A549 (cell line): Measurements from ENCODE around the gene PCGF6. TPM values are rescaled to one million over a fixed set of nuclear protein-coding genes. Genes with fewer than 3 reads are reported as not detected.
"Not testable (repeated sequence)": the region's sequence is repeated elsewhere in the genome, so short reads cannot be mapped to it uniquely, and the experiment has no call there.

Source experiments
- ATAC-seq, 2 experiments: fragments of 200-7000 bp in 1 of 2; fragments of >200 bp in 1 of 2; cut with Nextera tagmentation in 1 of 2; cut with Tn5 transposase in 1 of 2; 3 replicates each; pipeline versions ENCODE4 v1.8.0 to v1.9.1; 2018 to 2020; ENCODE audit warnings: mild to moderate bottlenecking in 1 of 2, moderate library complexity in 1 of 2
- CTCF ChIA-PET: fragments of 300-600 bp; sonication (Branson Sonifier 250); formaldehyde crosslinking; extraction: SDS; loops from one replicate; lab custom pipeline; 2021; ENCODE audit warnings: antibody characterized with exemption, inconsistent platforms; lab: Yijun Ruan, JAX
- POLR2A ChIA-PET: fragments of 350-600 bp; formaldehyde crosslinking; extraction: SDS; loops from one replicate; lab custom pipeline; 2021; ENCODE audit warnings: antibody characterized with exemption, inconsistent platforms; lab: Yijun Ruan, JAX
- DNase-seq, 2 experiments: peaks; one replicate each; pipeline versions ENCODE4 v3.0.0 to v3.0.0-alpha.2; 2011 to 2016; ENCODE audit warnings: low read depth in 1 of 2, low spot score in 1 of 2
- FAIRE-seq: peaks from 2 replicates; lab custom pipeline; 2011; peaks lifted over from hg19 to GRCh38; lab: Jason Lieb, UNC
- H3K27ac ChIP-seq, 2 experiments: fragments of >200 bp; sonication (Bioruptor Twin); formaldehyde crosslinking; 3 replicates each; pipeline ENCODE4 v1.5.1; 2016 to 2017
- H3K4me1 ChIP-seq: fragments of >200 bp; sonication (Bioruptor Twin); formaldehyde crosslinking; 3 replicates; pipeline ENCODE4 v1.6.1; 2016
- H3K4me2 ChIP-seq: fragments of >200 bp; sonication (Bioruptor Twin); formaldehyde crosslinking; 3 replicates; pipeline ENCODE4 v1.6.1; 2016
- H3K4me3 ChIP-seq: fragments of >200 bp; sonication (Bioruptor Twin); formaldehyde crosslinking; 3 replicates; pipeline ENCODE4 v1.5.1; 2016
- H3K9me3 ChIP-seq: fragments of >200 bp; sonication (Bioruptor Twin); formaldehyde crosslinking; 3 replicates; pipeline ENCODE4 v1.6.1; 2016
- FOSL2 ChIP-seq, 2 experiments: fragments of 450-650 bp in 1 of 2; fragments of >200 bp in 1 of 2; sonication (Bioruptor Twin) in 1 of 2; formaldehyde crosslinking; IDR thresholded peaks; 2 replicates each; pipeline versions ENCODE4 v1.5.0 to v1.6.1; 2016 to 2020; ENCODE audit warnings: mild to moderate bottlenecking in 1 of 2, moderate library complexity in 1 of 2
- JUN ChIP-seq, 2 experiments: fragments of >200 bp; sonication (Bioruptor Twin); formaldehyde crosslinking; IDR thresholded peaks; 2 replicates in 1 of 2; 3 replicates in 1 of 2; pipeline ENCODE4 v1.6.1; 2016 to 2017
- KDM5A ChIP-seq: fragments of 200-600 bp; sonication (generic); IDR thresholded peaks from 2 replicates; pipeline ENCODE4 v1.6.1; 2016; ENCODE audit warnings: antibody characterized with exemption, mild to moderate bottlenecking
- MYC ChIP-seq: IDR thresholded peaks from 2 replicates; pipeline ENCODE4 v1.6.1; 2012; ENCODE audit warnings: mild to moderate bottlenecking, inconsistent platforms, low read length, improper control_type of control experiment, borderline replicate concordance
- PHF8 ChIP-seq: fragments of 200-600 bp; sonication (generic); IDR thresholded peaks from 2 replicates; pipeline ENCODE4 v1.6.1; 2016; ENCODE audit warnings: low read depth, mild to moderate bottlenecking, antibody characterized with exemption, moderate library complexity, borderline replicate concordance
- RAD21 ChIP-seq, 2 experiments: fragments of >200 bp in 1 of 2; sonication (Bioruptor Twin) in 1 of 2; formaldehyde crosslinking in 1 of 2; IDR thresholded peaks in 1 of 2; conservative IDR thresholded peaks in 1 of 2; 2 replicates in 1 of 2; 3 replicates in 1 of 2; pipeline ENCODE4 v1.6.1; 2012 to 2018; ENCODE audit warnings: inconsistent platforms in 1 of 2
- REST ChIP-seq: fragments of 200-600 bp; sonication (generic); IDR thresholded peaks from 2 replicates; pipeline ENCODE4 v1.6.1; 2016; ENCODE audit warnings: antibody characterized with exemption, mild to moderate bottlenecking, moderate library complexity
- SMC3 ChIP-seq: fragments of >200 bp; sonication (Bioruptor Twin); formaldehyde crosslinking; IDR thresholded peaks from 3 replicates; pipeline ENCODE4 v1.6.1; 2018; ENCODE audit warnings: inconsistent platforms
- ZC3H11A ChIP-seq: fragments of 450-650 bp; IDR thresholded peaks from 2 replicates; pipeline ENCODE4 v1.6.1; 2014; ENCODE audit warnings: antibody characterized with exemption, mild to moderate bottlenecking
- WGBS: methylation state at CpG from one replicate; pipeline ENCODE4 v1.1.6; 2017; ENCODE audit errors: missing lambda C conversion rate; 5-methylcytosine and 5-hydroxymethylcytosine counted together
- polyA plus RNA-seq, 4 experiments: library from polyadenylated mRNA; depleted of rRNA in 3 of 4; stranded (reverse); fragments of >200 nt; fragmentation: RNase III in 1 of 4; extraction: RNeasy Plus Mini Kit Qiagen cat#74134 plus additional on column Dnase treatment in 1 of 4; gene quantifications; 2 replicates in 3 of 4; 3 replicates in 1 of 4; pipeline ENCODE4 v1.2.3, GENCODE V29; 2011 to 2017

PCGF6 gene
- polyA plus RNA-seq, 2 of the 4 experiments (the other 2 are of a cell fraction): 11.3 to 17.6 TPM

- TF ChIP-seq REST (peak; percentile 40; the same call in 1 of the 2 replicates), JUN (IDR thresholded peaks at IDR 0.05) (peak; percentile 80 to 94; a peak in 4 of 5 replicates), MYC (0 out of 2 replicates have a peak, but pooled peaks have one; percentile 72), KDM5A (peak; percentile 44; the same call in 1 of the 2 replicates), RAD21 (conservative IDR thresholded peaks at IDR 0.05 in 1 of 2, IDR thresholded peaks at IDR 0.05 in 1 of 2) (no peak)
Observed at GRCh38 chr10:103367782-103368518, 17.0 kb upstream of the PCGF6 start, which contains the start of gene TAF5 (continued).

- no peak for TF ChIP-seq SMC3
- peak; percentile 52; the same call in 1 of the 2 replicates for TF ChIP-seq PHF8
- ATAC-seq (no peak; a peak in 1 of 6 replicates), FAIRE-seq (no peak), DNase-seq (peak in 1 of 2 experiments; percentile 16)
- H3K4me2 ChIP-seq: peak overlapping the region; percentile 84
- CTCF ChIA-PET: interaction anchor here (0.9 to 2.9 kb wide), 3 partner anchors 29 to 451 kb away, joined by 3 to 11 read pairs (median 4); partner anchors contain the start of genes ATP5MK and PDCD11
- peak overlapping the region; percentile 93 for H3K4me3 ChIP-seq
- no peaks in the 10 kb centered on the region for H3K9me3 ChIP-seq
- POLR2A ChIA-PET: interaction anchor here (0.7 to 1.7 kb wide), 7 partner anchors 9 to 213 kb away, joined by 3 to 8 read pairs (median 6); partner anchors contain the start of genes ATP5MK, INA, PCGF6 and PDCD11
- H3K4me1 ChIP-seq: peaks cover 9% of the 10 kb centered on the region; the same call in 2 of the 3 replicates
- H3K27ac ChIP-seq: peak overlapping the region; percentile 79 to 95
- 20% methylated on average over 10 of the region's 10 CpGs for WGBS
Observed at GRCh38 chr10:103367379-103367781, 16.4 kb upstream of the PCGF6 start.

GRCh38 chr10:103360791-103361190 is 9.9 kb upstream of the PCGF6 start:
- not testable (repeated sequence) for H3K4me3 ChIP-seq, H3K9me3 ChIP-seq, H3K4me1 ChIP-seq, H3K4me2 ChIP-seq, FAIRE-seq
- peak; percentile 15; the same call in 1 of the 2 replicates for TF ChIP-seq FOSL2 (IDR thresholded peaks at IDR 0.05)
- peak; percentile 75 for TF ChIP-seq FOSL2 (CRISPR knock-in tag; IDR thresholded peaks at IDR 0.05)
- DNase-seq (peak; percentile 68 to 79), ATAC-seq (peak; percentile 86 to 89)
- peak overlapping the region in 1 of 2 experiments; percentile 50; a peak in 3 of 6 replicates for H3K27ac ChIP-seq
- CTCF ChIA-PET: interaction anchor here (0.7 to 1.2 kb wide), 3 partner anchors 9 to 175 kb away, joined by 3 to 4 read pairs (median 3); no protein-coding TSS in a partner anchor
- WGBS: 33% methylated on average over 9 of the region's 9 CpGs
- POLR2A ChIA-PET: interaction anchor here (1.1 to 1.3 kb wide), 2 partner anchors 10 to 168 kb away, joined by 3 to 8 read pairs; partner anchors contain the start of genes NT5C2 and PCGF6

- FAIRE-seq, POLR2A ChIA-PET, H3K4me1 ChIP-seq, ATAC-seq, H3K4me3 ChIP-seq, H3K27ac ChIP-seq, H3K9me3 ChIP-seq, DNase-seq, H3K4me2 ChIP-seq: not testable (repeated sequence)
- CTCF ChIA-PET: interaction anchor here (0.6 kb wide), 1 partner anchor 35 kb away, joined by 3 read pairs; no protein-coding TSS in a partner anchor
- 93% methylated on average over 4 of the region's 4 CpGs for WGBS
- peak; percentile 86 for TF ChIP-seq ZC3H11A
Observed at GRCh38 chr10:103359493-103359892, 8.6 kb upstream of the PCGF6 start.
